ENCODE results near the gene RUNX1.

RUNX1 gene

DNA sequence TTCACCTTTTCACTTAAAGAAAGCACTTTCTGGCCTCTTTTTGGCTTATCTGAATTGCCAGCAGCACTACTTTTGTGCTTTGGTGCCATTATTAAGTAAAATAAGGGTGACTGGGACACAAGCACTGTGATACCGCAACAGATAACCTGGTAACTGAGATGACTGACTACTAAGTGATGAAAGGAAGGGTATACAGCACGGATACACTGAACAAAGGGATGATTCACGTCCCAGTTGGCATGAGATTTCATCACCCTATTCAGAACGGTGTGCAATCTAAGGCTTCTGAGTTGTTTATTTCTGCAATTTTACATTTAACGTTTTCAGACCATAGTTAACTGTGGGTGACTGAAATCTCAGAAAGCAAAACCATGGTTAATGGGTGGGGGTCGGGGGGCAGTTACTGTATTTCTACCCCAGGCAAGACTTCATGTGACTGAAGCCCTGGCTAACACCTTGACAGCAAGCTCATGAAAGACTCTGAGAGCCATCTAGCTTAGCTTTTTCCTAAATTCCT, 277.5 kb downstream of the RUNX1 start:
- Mint-ChIP-seq H3K36me3 (ENCODE audit: low read depth) (no peaks in the 10 kb centered on the region), H3K4me1 (no peaks in the 10 kb centered on the region), H3K4me3 (no peak overlapping the region), H3K27me3 (ENCODE audit: low read depth) (no peaks in the 10 kb centered on the region), H3K27ac (no peak overlapping the region), H3K9me3 (peaks cover 8% of the 10 kb centered on the region)
- TF ChIP-seq, protein P1, sequence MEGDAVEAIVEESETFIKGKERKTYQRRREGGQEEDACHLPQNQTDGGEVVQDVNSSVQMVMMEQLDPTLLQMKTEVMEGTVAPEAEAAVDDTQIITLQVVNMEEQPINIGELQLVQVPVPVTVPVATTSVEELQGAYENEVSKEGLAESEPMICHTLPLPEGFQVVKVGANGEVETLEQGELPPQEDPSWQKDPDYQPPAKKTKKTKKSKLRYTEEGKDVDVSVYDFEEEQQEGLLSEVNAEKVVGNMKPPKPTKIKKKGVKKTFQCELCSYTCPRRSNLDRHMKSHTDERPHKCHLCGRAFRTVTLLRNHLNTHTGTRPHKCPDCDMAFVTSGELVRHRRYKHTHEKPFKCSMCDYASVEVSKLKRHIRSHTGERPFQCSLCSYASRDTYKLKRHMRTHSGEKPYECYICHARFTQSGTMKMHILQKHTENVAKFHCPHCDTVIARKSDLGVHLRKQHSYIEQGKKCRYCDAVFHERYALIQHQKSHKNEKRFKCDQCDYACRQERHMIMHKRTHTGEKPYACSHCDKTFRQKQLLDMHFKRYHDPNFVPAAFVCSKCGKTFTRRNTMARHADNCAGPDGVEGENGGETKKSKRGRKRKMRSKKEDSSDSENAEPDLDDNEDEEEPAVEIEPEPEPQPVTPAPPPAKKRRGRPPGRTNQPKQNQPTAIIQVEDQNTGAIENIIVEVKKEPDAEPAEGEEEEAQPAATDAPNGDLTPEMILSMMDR (IDR thresholded peaks at IDR 0.05; ENCODE audit: unreplicated experiment in 3 of 3), result no peak

DNA sequence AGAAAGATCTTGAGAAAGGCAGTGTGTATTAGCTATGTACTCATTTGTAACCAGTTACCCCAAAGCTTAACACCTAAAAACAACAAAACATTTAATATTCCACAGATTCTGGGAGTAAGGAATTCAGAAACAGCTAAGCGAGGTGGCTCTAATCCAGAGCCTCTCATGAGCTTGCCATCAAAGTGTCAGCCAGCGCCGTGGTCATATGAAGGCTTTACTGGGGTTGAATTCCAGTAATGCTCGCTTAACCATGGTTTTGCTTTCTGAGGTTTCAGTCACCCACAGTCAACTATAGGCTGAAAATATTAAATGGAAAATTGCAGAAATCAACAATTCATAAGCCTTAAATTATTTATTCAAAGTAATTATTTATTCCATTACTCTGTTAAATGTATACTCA, 278.5 kb downstream of the RUNX1 start:
- no peaks in the 10 kb centered on the region for H3K4me1 Mint-ChIP-seq
- H3K36me3 Mint-ChIP-seq (ENCODE audit: low read depth), result no peaks in the 10 kb centered on the region
- TF ChIP-seq, protein P1 (IDR thresholded peaks at IDR 0.05; ENCODE audit: unreplicated experiment in 3 of 3), result no peak
- no peak overlapping the region for H3K4me3 Mint-ChIP-seq
- H3K27me3 Mint-ChIP-seq (ENCODE audit: low read depth), result no peaks in the 10 kb centered on the region
- no peak overlapping the region for H3K27ac Mint-ChIP-seq
- H3K9me3 Mint-ChIP-seq, result peaks cover 8% of the 10 kb centered on the region

DNA sequence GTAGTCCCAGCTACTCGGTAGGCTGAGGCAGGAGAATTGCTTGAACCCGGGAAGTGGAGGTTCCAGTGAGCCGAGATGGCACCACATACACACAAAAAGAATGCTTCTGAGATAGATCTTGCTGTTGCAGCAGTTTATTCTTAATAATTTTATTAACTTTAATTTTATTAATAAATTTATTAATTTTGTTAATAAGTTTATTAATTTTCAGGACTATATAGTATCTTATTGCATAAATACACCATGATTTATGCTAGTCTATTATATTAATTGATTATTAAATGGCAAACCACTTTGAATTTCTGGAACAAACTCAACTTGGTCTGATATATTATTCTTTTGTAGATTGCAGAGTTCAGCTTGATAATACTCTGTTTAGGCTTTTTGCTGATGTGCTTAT, 280.8 kb downstream of the RUNX1 start:
- H3K27ac Mint-ChIP-seq, result no peak overlapping the region
- TF ChIP-seq, protein P1 (IDR thresholded peaks at IDR 0.05; ENCODE audit: unreplicated experiment in 3 of 3), result no peak
- no peaks in the 10 kb centered on the region for H3K27me3 Mint-ChIP-seq (ENCODE audit: low read depth)
- H3K4me3 Mint-ChIP-seq, result no peak overlapping the region
- peaks cover 7% of the 10 kb centered on the region for H3K9me3 Mint-ChIP-seq
- no peaks in the 10 kb centered on the region for H3K4me1 Mint-ChIP-seq
- H3K36me3 Mint-ChIP-seq (ENCODE audit: low read depth), result no peaks in the 10 kb centered on the region

DNA sequence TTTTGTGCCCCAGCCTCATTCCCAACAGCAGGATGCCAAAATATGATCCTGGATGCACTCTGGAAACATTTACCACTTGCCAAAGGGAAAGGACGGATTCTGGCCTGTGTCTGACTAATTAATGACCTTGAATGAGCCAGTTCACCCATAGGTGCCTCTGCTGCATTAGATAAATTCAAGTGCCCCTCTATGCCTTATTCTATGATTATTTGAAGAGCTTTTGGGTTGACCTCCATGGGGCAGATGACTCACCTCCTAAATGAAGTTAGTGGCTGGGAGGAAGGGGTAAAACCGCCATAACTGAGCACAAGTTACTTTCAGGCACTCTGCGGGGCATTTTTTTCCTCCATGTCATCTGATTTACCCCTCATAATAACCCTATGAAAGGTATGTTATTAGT, 282.2 kb downstream of the RUNX1 start:
- H3K4me1 Mint-ChIP-seq, result no peaks in the 10 kb centered on the region
- H3K4me3 Mint-ChIP-seq, result no peak overlapping the region
- TF ChIP-seq, protein P1 (IDR thresholded peaks at IDR 0.05; ENCODE audit: unreplicated experiment in 3 of 3), result no peak
- peaks cover 7% of the 10 kb centered on the region for H3K9me3 Mint-ChIP-seq
- H3K36me3 Mint-ChIP-seq (ENCODE audit: low read depth), result no peaks in the 10 kb centered on the region
- no peaks in the 10 kb centered on the region for H3K27me3 Mint-ChIP-seq (ENCODE audit: low read depth)
- H3K27ac Mint-ChIP-seq, result no peak overlapping the region

DNA sequence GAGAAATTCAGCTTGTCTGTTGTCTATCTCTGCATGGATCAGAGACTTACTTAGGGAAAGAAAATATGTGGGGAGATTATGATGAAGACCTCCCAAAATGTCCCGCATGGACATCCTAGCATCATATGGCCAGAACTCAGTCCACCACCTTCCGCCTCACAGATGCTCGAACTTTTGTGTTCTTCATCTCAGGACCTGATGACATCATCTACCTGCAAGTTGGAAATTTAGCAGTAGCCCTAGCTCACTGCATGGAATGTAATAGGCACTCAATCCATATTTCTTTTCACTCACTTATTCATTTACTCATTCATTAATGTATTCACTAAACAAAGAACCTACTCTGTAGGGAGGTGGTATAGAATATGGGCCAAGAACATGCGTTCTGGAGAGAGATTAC, 283.5 kb downstream of the RUNX1 start:
- Mint-ChIP-seq H3K27ac (no peak overlapping the region), H3K9me3 (peaks cover 7% of the 10 kb centered on the region), H3K4me3 (no peak overlapping the region), H3K4me1 (no peaks in the 10 kb centered on the region), H3K36me3 (ENCODE audit: low read depth) (no peaks in the 10 kb centered on the region), H3K27me3 (ENCODE audit: low read depth) (no peaks in the 10 kb centered on the region)
- TF ChIP-seq, protein P1 (IDR thresholded peaks at IDR 0.05; ENCODE audit: unreplicated experiment in 3 of 3), result no peak

DNA sequence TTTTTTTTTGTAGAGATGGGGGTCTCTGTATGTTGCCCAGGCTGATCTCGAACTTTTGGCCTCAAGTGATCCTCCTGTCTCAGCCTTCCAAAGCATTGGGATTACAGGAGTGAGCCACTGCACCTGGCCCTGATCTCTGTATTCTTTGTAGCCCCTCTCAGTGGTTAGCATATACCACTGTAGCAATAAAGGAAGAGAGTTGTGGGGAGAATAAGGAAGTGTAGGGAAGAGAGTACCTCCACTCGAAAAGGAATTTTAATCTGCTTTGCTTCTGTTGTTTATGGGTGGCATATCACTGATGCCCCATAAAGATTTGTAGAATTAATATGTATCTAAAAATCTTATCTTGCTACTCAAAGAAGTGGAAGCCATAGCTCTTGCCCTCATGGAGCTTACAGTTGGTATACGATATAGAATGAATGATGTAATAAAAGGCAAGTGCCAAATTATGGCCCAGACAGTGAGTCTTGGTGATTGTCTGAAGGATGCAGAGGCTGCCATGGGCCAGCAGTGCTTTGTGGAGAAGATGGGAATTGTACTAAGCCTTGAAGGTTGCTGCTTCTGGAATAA, 284.3 kb downstream of the RUNX1 start:
- Mint-ChIP-seq H3K27ac (no peak overlapping the region), H3K4me3 (no peak overlapping the region), H3K9me3 (peaks cover 7% of the 10 kb centered on the region), H3K4me1 (no peaks in the 10 kb centered on the region), H3K27me3 (ENCODE audit: low read depth) (peaks cover 2% of the 10 kb centered on the region), H3K36me3 (ENCODE audit: low read depth) (no peaks in the 10 kb centered on the region)
- TF ChIP-seq, protein P1 (IDR thresholded peaks at IDR 0.05; ENCODE audit: unreplicated experiment in 3 of 3), result no peak
